ENCODE results near the gene WRAP73. TPM values are rescaled to one million over a fixed set of nuclear protein-coding genes. Genes with fewer than 3 reads are reported as not detected.

The WRAP73 gene
- total and polyA plus RNA-seq, 9 of the 15 experiments (the other 6 are each of a cell fraction or from before 2014, with no cell fraction given): 4.3 to 51.8 (median 30.1) TPM

DNA sequence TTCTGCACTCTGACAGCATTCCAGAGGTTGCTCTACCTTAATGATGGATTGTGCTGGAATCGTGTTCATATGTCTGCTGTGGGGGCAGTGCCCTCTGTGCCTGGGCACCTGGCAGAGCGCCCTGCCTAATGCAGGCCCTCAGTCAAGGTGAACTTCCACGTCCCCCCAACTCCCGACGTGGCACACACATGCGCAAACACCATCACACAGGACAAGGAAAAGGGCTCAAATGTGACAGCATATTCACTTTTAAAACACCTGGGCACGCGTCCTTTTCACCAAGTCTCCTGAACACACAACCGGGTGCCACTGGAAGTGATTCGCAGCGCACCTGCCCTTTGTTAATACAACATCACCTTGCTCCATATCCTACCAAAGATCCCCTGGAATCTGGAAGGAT is 13.4 kb downstream of the WRAP73 start:
- Histone ChIP-seq H3K9me3 (replicated peaks; ENCODE audit: control insufficient read depth, insufficient read depth, low read depth, low read length) (no peaks in the 10 kb centered on the region), H3K4me1 (replicated peaks in 1 of 2; ENCODE audit: control insufficient read depth in 2 of 2, insufficient read depth in 2 of 2, low read length in 2 of 2) (peaks cover 0 to 15% of the 10 kb centered on the region in 2 experiments; a peak in 1 of 5 replicates), H4K20me1 (replicated peaks; ENCODE audit: control insufficient read depth, insufficient read depth, low read length) (0 out of 2 replicates have a peak, but pooled peaks cover 7% of the 10 kb centered on the region), H3K36me3 (ENCODE audit: control insufficient read depth, insufficient read depth, low read length) (peaks cover 57% of the 10 kb centered on the region; the same call in 2 of the 3 replicates), H3K79me2 (ENCODE audit: control insufficient read depth, insufficient read depth, low read length) (no peaks in the 10 kb centered on the region), H3K9ac (ENCODE audit: insufficient read depth in 1 of 2, low read depth in 2 of 2, low read length in 2 of 2) (no peak overlapping the region), H3K27me3 (ENCODE audit: control insufficient read depth in 2 of 2, insufficient read depth in 2 of 2, low read length in 2 of 2) (no peaks in the 10 kb centered on the region), H3K4me3 (no peak overlapping the region), H3K27ac (ENCODE audit: extremely low read depth, low read depth, low read length) (no peak overlapping the region), H2AFZ (ENCODE audit: low read depth, low read length) (no peak overlapping the region), H3K4me2 (ENCODE audit: insufficient read depth, low read length) (no peak overlapping the region), H3K9me1 (ENCODE audit: control insufficient read depth, insufficient read depth, low read length) (no peaks in the 10 kb centered on the region)
- POLR2A ChIA-PET: interaction anchor here (0.6 to 1.2 kb wide), 2 partner anchors 25 to 83 kb away, joined by 3 read pairs; no protein-coding TSS in a partner anchor
- FAIRE-seq (no peak), DNase-seq (ENCODE audit: extremely low read depth in 1 of 4, low spot score in 3 of 4) (no peak), ATAC-seq (no peak)
- in situ Hi-C loops (cut with MboI): no loop called here
- no peak for TF ChIP-seq BRD9 (IDR thresholded peaks at IDR 0.05; ENCODE audit: low read depth, partially characterized antibody)
- TF ChIP-seq ETS2 (tag; IDR thresholded peaks at IDR 0.05; ENCODE audit: borderline replicate concordance, poor library complexity, severe bottlenecking): no peak
- TF ChIP-seq, protein P1, sequence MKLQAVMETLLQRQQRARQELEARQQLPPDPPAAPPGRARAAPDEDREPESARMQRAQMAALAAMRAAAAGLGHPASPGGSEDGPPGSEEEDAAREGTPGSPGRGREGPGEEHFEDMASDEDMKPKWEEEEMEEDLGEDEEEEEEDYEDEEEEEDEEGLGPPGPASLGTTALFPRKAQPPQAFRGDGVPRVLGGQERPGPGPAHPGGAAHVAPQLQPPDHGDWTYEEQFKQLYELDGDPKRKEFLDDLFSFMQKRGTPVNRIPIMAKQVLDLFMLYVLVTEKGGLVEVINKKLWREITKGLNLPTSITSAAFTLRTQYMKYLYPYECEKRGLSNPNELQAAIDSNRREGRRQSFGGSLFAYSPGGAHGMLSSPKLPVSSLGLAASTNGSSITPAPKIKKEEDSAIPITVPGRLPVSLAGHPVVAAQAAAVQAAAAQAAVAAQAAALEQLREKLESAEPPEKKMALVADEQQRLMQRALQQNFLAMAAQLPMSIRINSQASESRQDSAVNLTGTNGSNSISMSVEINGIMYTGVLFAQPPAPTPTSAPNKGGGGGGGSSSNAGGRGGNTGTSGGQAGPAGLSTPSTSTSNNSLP (IDR thresholded peaks at IDR 0.05; ENCODE audit: borderline replicate concordance, low read depth, low read length): no peak
- no peak for TF ChIP-seq PHF8 (IDR thresholded peaks at IDR 0.05; ENCODE audit: borderline replicate concordance, low read length)
- no peak for TF ChIP-seq BHLHE40 (IDR thresholded peaks at IDR 0.05; ENCODE audit: low read length)
- TF ChIP-seq ZBTB8A (IDR thresholded peaks at IDR 0.05; ENCODE audit: partially characterized antibody): no peak
- TF ChIP-seq CBX2 (IDR thresholded peaks at IDR 0.05; ENCODE audit: insufficient read depth, low read length, poor library complexity, severe bottlenecking): no peak
- intact Hi-C loops (cut with micrococcal nuclease): no loop called here
- CTCF ChIA-PET (ENCODE audit: low intra/inter-chr PET ratio): no interaction called here
- BruUV-seq (replicated peaks): no TSS peak
- WGBS (ENCODE audit: insufficient coverage, low coverage, missing lambda C conversion rate): 88% methylated on average over 11 of the region's 11 CpGs
